HL-60 (cell line): Measurements from ENCODE around the gene KCNAB1.

Experiments
- DNase-seq, 2 experiments: peaks; one replicate each; pipeline ENCODE4 v3.0.0-alpha.2; 2010 to 2020; ENCODE audit warnings: low read depth in 1 of 2, low spot score in 1 of 2
- H3K27ac ChIP-seq: fragments of 250-450 bp; sonication (Bioruptor Pico); replicated peaks from 2 replicates; pipeline ENCODE4 v1.5.1; 2020; ENCODE audit warnings: mild to moderate bottlenecking, moderate library complexity
- H3K27me3 ChIP-seq: fragments of 250-450 bp; sonication (Bioruptor Pico); 2 replicates; pipeline ENCODE4 v1.5.1; 2021; ENCODE audit warnings: mild to moderate bottlenecking, moderate library complexity; ENCODE audit not compliant: insufficient read depth, poor library complexity, severe bottlenecking
- H3K4me3 ChIP-seq: replicated peaks from 2 replicates; pipeline ENCODE4 v1.5.1; 2011; ENCODE audit warnings: mild to moderate bottlenecking, control low read depth, low read length; ENCODE audit not compliant: insufficient read depth
- GABPA ChIP-seq: IDR thresholded peaks from 2 replicates; pipeline ENCODE4 v1.6.1; 2012; ENCODE audit warnings: low read depth
- POLR2AphosphoS5 ChIP-seq: IDR thresholded peaks from 2 replicates; pipeline ENCODE4 v1.6.1; 2012; ENCODE audit warnings: low read depth
- SPI1 ChIP-seq: IDR thresholded peaks from 2 replicates; pipeline ENCODE4 v1.6.1; 2012; ENCODE audit warnings: low read depth, mild to moderate bottlenecking, borderline replicate concordance
- TF ChIP-seq, protein P1 (sequence below): IDR thresholded peaks from one replicate; pipeline ENCODE4 v1.5.1; 2011; ENCODE audit warnings: low read length, control low read depth, inconsistent platforms; ENCODE audit not compliant: insufficient read depth
- TF ChIP-seq, protein P2 (sequence below): IDR thresholded peaks from 2 replicates; pipeline ENCODE4 v1.6.1; 2012; ENCODE audit warnings: low read depth; ENCODE audit not compliant: insufficient replicate concordance

KCNAB1 gene

GRCh38 chr3:156175570-156175969 lies 55.2 kb downstream of the KCNAB1 start:
- no peak for DNase-seq
- peaks cover 2% of the 10 kb centered on the region for H3K27me3 ChIP-seq
- TF ChIP-seq SPI1 (no peak), GABPA (no peak), POLR2AphosphoS5 (no peak)
- TF ChIP-seq, protein P1, sequence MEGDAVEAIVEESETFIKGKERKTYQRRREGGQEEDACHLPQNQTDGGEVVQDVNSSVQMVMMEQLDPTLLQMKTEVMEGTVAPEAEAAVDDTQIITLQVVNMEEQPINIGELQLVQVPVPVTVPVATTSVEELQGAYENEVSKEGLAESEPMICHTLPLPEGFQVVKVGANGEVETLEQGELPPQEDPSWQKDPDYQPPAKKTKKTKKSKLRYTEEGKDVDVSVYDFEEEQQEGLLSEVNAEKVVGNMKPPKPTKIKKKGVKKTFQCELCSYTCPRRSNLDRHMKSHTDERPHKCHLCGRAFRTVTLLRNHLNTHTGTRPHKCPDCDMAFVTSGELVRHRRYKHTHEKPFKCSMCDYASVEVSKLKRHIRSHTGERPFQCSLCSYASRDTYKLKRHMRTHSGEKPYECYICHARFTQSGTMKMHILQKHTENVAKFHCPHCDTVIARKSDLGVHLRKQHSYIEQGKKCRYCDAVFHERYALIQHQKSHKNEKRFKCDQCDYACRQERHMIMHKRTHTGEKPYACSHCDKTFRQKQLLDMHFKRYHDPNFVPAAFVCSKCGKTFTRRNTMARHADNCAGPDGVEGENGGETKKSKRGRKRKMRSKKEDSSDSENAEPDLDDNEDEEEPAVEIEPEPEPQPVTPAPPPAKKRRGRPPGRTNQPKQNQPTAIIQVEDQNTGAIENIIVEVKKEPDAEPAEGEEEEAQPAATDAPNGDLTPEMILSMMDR = no peak
- TF ChIP-seq, protein P2, sequence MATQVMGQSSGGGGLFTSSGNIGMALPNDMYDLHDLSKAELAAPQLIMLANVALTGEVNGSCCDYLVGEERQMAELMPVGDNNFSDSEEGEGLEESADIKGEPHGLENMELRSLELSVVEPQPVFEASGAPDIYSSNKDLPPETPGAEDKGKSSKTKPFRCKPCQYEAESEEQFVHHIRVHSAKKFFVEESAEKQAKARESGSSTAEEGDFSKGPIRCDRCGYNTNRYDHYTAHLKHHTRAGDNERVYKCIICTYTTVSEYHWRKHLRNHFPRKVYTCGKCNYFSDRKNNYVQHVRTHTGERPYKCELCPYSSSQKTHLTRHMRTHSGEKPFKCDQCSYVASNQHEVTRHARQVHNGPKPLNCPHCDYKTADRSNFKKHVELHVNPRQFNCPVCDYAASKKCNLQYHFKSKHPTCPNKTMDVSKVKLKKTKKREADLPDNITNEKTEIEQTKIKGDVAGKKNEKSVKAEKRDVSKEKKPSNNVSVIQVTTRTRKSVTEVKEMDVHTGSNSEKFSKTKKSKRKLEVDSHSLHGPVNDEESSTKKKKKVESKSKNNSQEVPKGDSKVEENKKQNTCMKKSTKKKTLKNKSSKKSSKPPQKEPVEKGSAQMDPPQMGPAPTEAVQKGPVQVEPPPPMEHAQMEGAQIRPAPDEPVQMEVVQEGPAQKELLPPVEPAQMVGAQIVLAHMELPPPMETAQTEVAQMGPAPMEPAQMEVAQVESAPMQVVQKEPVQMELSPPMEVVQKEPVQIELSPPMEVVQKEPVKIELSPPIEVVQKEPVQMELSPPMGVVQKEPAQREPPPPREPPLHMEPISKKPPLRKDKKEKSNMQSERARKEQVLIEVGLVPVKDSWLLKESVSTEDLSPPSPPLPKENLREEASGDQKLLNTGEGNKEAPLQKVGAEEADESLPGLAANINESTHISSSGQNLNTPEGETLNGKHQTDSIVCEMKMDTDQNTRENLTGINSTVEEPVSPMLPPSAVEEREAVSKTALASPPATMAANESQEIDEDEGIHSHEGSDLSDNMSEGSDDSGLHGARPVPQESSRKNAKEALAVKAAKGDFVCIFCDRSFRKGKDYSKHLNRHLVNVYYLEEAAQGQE = no peak
- no peak overlapping the region for H3K27ac ChIP-seq
- H3K4me3 ChIP-seq = no peak overlapping the region

DNA sequence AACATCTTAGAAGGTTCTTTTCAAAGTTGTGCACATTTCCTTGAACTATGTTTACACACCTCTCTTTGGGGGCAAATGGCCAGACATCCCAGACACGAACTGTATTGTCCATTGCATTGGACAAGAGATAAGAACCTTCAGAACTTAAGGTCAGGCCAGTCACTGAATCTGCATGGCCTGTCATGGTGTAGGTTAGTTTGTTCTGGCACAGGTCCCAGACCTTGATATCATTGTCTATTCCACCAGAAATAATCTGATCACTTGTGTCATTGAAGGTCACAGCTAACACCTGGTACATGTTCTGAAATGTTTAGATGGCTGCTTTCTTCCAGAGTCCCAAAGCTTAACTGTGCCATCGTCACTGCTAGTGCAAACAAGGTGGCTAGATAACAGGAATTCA lies 55.7 kb downstream of the KCNAB1 start:
- peaks cover 2% of the 10 kb centered on the region for H3K27me3 ChIP-seq
- H3K27ac ChIP-seq = no peak overlapping the region
- H3K4me3 ChIP-seq = no peak overlapping the region
- TF ChIP-seq, protein P2 = no peak
- no peak for TF ChIP-seq POLR2AphosphoS5
- no peak for TF ChIP-seq GABPA
- TF ChIP-seq SPI1 = no peak
- TF ChIP-seq, protein P1 = no peak
- DNase-seq = no peak

- Histone ChIP-seq H3K27me3 (peaks cover 2% of the 10 kb centered on the region), H3K4me3 (no peak overlapping the region), H3K27ac (no peak overlapping the region)
- TF ChIP-seq SPI1 = no peak
- no peak for TF ChIP-seq POLR2AphosphoS5
- TF ChIP-seq, protein P1 = no peak
- no peak for TF ChIP-seq GABPA
- TF ChIP-seq, protein P2 = no peak
- no peak for DNase-seq
Measured at GRCh38 chr3:156176629-156177210, 56.3 kb downstream of the KCNAB1 start.
